Stimulated activated naive CD4-positive, alpha-beta T cell (primary cell): ENCODE data around the gene NKD1.
"Not testable (repeated sequence)": the region's sequence is repeated elsewhere in the genome, so short reads cannot be mapped to it uniquely, and the experiment has no call there.

Experiments used
- DNase-seq, 6 experiments: peaks; one replicate each; lab custom pipeline; 2025; lab: John Stamatoyannopoulos, UW

The NKD1 gene, protein sequence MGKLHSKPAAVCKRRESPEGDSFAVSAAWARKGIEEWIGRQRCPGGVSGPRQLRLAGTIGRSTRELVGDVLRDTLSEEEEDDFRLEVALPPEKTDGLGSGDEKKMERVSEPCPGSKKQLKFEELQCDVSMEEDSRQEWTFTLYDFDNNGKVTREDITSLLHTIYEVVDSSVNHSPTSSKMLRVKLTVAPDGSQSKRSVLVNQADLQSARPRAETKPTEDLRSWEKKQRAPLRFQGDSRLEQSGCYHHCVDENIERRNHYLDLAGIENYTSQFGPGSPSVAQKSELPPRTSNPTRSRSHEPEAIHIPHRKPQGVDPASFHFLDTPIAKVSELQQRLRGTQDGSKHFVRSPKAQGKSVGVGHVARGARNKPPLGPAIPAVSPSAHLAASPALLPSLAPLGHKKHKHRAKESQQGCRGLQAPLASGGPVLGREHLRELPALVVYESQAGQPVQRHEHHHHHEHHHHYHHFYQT

DNA sequence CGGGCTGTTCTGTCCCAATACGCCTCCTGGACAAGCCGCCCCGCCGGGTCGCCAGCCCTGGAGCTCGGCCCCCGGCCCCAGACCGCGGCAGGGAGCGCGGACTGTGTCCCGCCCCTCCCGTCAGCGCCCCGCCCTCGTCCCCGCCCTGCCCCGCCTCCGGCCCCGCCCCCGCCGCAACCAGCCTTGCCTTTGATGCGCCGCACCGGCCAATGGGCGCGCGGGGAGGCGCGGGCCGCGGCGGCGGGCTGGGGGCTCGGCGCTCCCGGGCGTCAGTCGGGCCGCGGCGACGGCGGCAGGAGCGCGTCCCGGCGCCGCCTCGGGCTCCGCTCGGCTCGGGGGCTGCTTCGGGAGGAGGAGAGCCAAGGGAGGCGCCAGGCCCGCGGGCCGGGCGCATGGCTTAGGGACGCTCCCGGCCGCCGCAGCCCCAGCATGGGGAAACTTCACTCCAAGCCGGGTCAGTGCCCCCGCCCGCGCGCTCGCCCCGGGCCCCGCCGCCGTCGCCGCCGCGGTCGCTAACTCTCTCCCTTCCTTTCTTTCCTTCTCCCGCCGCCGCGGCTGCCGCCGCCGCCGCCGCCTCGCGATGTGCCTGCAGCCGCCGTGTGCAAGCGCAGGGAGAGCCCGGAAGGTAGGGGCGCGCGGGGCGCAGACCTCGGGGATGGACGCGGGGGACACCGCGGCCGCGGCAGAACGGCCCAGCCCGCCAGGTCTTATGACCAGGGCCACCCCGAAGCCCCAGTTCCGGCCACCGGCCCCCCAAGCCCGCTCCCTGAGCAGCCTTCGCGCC is at the start of gene NKD1:
TSS of gene NKD1 (plus strand) at position 272 of the 784 bp plus-strand sequence. CDS start at position 430, 158 bp downstream.
- DNase-seq = peak; percentile 60 to 85 (median 75)

DNA sequence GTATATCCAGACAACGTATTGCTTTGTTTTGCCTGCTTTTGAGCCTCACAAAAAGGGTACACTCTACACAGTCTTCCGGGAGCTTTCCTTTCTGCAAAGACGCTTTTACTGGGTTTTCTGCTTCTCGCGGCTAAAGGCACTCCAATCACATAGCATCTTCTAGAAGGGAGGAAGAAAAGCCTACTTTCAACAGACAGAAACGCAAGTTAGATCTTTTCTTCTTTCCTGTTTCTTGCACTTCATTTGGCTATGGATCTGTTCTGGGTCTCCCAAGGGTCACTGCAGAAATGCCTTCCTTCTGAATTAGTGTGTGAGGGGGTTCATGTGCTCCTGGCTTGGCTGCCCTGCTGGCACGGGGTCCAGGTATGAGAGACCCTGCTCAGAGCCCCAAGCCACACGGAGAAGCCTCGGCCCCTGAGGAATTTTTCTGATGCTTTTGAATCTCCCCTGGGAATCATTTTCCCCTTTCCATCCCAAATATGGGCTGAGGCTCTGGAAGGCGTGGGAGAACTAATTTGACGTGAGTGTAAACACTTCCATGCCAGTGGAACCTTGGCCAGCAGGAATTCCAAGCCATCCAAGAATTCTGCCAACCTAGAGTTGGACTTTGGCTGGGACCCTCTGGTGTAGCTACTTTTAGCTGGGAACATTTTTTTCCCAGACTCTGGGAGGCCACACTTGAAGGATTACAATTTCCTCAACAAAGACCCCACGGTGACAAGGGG is 49.6 kb upstream of the NKD1 start:
- no peak for DNase-seq

DNA sequence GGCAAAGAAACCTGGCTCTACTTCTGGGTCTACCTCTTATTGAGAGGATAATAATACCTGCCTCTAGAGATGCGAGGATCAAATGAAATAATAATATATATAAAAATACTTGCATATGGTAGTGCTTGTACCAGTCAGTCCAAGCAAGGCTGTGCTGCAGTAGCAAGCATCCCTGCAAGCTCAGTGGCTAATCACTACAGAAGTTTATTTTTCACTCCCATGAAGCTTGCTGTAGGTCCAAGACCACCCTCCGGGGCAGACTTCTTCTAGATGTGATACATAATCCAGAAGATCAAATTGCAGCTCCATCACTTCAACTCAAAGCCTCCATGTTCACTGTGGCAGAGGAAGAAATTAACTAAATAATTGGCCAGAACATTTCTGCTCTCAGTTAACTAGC is 48.9 kb upstream of the NKD1 start:
- no peak for DNase-seq

GRCh38 chr16:50500171-50500874 is 47.9 kb upstream of the NKD1 start:
- DNase-seq = no peak

DNA sequence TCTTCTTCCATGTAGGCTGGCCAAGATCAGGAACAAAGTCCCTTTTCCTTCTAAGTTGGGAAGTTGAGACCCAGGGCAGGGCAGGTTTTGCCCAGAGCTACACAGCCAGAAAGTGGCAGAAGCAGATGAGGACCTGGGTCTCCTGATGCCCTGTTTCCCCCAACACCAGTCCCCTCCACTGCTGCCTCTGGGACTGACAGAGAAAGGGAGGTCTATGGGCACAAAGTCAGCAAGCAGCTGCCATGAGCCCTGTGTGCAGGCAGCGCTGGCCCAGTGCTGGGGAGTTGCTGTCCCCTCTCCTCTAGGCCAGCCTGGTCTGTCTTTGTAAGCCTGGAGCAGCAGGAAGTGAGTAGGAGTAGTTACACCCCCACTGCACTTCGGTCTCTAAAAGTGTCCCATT is 46.9 kb upstream of the NKD1 start:
- DNase-seq = no peak

DNA sequence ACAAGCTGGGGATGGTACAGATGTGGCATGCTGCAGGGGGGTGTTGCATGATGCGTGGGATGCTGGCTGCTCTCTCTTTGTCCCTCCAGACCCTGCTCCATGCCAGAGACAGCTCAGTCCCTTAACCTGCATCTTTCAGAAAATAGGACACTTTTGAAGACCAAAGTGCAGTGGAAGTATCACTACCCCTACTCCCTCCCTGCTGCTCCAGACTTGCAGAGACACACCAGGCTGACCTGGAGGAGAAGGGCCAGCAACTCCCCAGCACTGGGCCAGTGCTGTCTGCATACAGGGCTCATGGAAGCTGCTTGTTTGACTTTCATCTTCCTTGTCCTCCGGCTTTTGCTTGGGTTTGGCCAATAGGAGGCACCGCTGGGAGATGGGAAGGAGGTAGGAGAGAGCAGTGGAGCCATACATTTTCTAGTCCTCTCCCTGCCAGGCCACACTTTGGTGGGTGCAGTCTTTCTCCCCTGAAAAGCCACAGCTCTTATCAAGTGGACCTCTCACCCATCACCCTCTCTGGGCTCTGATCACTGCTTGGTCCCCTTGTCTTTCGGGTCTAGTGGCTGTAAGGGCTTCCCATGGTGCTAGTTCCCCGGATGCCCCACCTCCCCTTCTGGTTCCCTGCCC is 46.1 kb upstream of the NKD1 start:
- DNase-seq = no peak

DNA sequence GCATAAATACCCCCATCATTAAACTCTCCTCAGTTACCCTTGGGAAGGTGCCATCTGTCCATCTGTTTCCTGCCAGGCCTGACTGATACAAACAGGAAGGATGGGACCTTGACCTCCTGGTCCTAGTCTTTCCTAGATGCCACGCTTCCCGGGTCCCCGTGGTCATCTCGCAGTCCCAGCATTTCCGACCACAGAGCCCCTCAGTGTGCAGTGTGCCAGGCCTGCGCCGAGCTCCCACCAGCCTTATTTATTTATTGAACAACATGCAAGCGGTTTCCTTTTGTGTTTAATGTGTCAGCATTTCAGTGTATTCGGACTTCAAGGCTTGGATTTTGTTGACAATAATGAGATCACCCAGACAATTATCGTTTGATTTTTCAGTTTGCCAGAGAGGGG is 45.6 kb upstream of the NKD1 start:
- no peak for DNase-seq

DNA sequence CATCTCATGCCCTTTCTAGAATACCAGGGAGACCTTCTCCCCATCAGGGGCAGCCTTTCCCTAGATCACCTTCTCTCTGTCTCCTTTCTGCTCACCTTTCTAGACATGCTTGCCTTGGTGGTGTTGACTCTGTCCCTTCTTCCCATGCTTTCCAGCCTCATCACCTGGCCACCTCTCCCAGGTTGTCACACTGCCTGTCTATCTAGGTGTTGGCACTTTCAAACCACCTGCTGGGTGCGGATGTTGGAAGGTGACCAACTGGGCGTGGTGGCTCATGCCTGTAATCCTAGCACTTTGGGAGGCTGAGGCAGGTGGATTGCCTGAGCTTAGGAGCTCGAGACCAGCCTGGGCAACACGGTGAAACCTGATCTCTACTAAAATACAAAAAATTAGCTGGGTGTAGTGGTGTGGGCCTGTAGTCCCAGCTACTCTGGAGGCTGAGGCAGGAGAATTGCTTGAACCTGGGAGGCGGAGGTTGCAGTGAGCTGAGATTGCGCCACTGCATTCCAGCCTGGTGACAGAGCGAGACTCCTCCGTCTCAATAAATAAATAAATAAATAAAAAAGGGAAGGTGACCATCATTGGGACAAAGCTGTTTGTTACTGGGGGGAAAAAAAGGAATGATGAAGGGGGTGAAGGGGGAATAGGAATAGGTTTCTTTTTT is 44.2 kb upstream of the NKD1 start:
- DNase-seq = not testable (repeated sequence)

- no peak for DNase-seq
These were observed 43.1 kb upstream of the NKD1 start for GRCh38 chr16:50505115-50505514.

DNA sequence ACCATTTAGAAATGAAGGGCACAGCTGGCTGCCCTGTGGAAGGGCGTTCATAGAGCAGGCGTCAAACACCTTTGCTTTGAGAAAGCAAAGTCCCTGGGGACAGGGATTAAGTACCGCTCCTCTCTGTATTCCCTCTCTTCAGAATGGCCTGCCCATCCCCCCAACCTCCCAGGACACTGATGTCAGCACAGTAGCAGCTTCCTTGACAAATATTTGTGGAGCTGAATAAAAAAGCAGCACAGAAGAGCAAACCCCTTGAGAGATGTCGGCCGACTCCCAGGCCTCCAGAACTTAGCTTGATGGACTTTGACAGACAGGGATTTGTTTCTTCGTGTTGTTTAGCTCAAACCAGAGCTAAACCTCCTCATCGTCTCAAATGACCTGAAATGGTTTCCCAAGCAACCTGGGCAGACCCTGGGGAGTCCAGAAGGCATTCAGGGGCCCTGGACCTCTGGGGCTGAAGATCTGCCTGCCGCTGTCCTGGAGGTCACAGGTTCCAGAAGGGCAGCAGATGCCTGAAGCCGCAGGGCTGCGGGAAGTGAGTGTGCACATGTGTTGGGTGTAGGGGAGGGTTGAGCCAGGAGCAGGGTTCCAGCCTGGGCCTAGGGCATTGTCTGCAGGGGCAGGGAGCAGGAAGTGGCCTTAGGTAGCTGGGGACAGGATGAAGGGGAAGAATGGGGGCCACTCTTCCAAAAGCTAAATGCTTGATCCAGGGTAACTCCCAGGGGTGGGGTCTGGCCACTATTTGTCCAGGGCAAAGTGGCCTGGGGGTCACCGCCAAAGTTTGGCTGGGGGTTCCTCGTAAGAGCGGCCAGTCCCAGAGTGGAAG is 42.3 kb upstream of the NKD1 start:
- no peak for DNase-seq

DNA sequence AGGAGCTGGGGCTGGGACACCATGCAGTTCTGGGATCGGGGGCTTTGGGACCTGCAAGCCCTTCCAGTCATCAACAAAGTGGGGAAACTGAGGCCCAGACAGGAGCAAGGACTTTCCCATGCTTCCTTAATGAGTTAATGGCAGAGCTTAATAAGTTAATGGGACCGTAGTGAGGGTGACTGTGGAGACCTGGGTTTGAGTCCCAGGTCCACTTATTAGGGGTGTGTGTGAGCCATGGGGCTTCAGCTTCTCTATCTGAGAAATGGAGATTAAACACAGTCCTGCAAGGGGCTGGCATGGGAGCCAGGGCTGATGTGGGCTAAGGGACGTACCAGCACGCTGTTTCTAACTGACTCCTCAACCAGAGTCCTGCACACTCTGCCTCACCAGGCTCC is 41.7 kb upstream of the NKD1 start:
- no peak for DNase-seq

DNA sequence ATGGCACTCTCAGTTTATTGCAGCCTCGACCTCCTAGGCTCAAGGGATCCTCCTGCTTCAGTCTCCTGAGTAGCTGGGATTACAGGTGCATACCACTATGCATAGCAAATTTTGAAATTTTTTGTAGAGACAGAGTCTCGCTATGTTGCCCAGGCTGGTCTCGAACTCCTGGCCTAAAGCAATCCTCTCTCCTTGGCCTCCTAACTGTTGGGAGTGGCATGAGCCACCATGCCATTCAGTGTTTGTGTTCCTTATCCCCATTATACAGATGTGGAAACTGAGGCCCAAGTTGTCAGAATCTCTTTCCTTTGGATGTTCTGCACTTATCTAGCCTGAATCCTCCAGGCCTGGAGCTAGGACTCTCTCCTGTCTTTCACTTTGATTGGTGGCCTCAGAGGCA is 40.8 kb upstream of the NKD1 start:
- no peak for DNase-seq

- peak in 3 of 6 experiments; percentile 3 to 14 (median 5) for DNase-seq
These were observed 38.5 kb upstream of the NKD1 start for GRCh38 chr16:50509521-50510341.

- no peak for DNase-seq
These were observed 33.0 kb upstream of the NKD1 start for GRCh38 chr16:50515218-50515617.

GRCh38 chr16:50516401-50516800 is 31.8 kb upstream of the NKD1 start:
- no peak for DNase-seq

- no peak for DNase-seq
These were observed 31.3 kb upstream of the NKD1 start for GRCh38 chr16:50516890-50517289.

GRCh38 chr16:50517450-50518252 is 30.5 kb upstream of the NKD1 start:
- no peak for DNase-seq

DNA sequence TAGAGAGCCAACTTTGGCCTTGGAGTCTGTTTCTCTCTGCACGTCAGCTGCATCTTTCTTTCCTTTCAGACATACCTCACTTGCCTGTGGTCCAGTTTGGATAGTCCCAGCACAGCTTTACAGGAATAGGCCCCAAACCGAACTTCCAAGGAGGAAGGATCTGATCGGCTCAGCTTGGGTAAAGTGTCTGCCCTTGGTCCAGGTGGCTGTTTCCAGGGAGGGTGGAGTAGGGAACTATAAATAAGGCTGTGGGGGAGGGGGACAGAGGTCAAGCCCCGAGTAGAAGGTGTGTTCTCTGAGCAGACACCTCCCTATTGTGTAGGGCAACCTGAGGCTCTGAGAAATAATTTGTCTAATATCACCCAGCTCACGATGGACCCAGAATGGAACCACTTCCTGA is 29.2 kb upstream of the NKD1 start:
- DNase-seq = no peak
